Measurements from ENCODE around the gene INKA1.

The INKA1 gene

DNA sequence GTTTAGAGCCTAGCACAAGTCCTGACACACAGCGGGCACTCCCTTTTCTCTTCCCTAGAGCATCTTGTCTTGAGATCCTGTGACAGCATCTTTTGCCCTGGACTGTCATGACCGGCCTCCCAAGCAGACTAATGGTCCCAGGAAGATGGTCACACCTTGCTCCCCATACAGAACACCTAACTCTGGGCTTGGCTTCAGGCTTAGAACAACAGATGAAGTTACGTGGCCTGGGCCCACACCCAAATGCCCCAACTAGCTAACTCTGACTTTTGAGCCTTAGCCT, 15.9 kb upstream of the INKA1 start:
- DNase-seq = no peak

DNA sequence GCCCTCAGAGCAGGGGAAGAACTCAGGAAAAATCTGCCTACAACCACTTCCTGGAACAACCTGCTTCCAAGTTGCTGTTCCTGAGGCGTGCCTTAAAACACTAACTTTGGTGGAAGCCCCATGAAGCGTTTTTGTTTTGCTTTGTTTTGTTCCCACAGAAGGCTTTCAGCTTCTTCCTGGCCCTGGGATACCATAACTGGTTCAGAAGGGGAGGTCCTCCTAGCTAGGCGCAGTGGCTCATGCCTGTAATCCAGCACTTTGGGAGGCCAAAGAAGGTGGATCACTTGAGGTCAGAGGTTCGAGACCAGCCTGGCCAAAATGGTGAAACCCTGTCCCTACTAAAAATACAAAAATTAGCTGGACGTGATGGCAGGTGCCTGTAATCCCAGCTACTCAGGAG, 15.5 kb upstream of the INKA1 start:
- DNase-seq = no peak

GRCh38 chr3:49788056-49788455, 15.0 kb upstream of the INKA1 start:
- DNase-seq = no peak

GRCh38 chr3:49790626-49791411, 12.2 kb upstream of the INKA1 start:
- DNase-seq = no peak

DNA sequence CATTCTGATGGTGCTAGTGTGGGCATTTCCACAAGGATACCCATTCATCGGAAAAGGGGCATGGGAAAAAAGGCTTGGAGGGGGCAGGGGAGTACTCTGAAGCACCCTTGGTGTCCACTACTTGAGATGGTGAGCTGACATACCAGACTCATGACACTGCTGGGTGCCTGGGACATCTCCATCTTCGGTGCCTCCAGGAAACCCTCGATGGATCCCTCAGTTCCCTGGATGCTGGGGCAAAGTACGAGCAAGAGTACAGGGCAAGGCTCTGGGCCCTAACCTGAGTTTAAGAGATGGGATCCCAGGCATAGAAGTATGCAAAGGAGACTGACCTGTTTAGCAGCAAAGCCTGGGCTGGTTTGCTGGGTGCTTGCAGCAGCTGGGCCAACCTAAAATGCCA, 11.5 kb upstream of the INKA1 start:
- DNase-seq = no peak

DNA sequence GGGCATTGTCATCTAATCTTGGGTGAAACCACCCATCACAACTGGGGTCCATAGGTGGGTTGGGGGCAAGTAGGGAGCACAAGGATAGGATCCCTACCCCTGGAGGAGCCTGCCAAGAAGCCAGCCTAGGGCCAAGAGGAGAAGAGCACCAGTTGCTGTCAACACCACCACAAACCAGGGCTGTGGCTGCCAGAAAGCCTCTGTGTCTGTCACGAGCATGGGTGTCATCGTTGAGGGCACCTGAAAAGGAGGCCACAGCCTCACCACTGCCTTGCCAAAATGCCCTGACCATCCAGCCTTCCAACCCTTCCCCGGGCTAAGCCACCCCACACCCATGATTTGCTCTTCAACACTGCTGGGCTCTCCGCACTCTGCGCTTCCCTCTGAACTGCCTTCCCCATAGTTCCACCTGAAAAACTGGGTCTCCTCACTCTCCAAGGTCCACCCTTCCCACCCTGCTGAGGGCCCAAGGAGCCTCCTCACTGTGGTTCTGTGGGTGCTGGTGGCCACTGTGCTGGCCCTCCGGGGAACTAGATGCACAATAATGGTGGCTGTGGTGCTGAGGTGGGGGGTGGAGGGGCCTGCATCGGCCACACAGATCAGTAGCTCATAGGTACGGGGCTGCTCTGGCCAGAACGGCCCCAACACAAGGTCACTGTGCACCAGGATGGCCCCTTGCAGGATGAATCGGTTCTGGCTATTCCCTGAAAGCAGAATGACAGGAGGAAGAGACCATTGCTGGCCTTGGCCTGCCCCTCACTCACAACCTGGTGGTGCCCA, 10.5 kb upstream of the INKA1 start:
- DNase-seq = no peak

GRCh38 chr3:49793486-49794085, 9.5 kb upstream of the INKA1 start:
- no peak for DNase-seq

DNA sequence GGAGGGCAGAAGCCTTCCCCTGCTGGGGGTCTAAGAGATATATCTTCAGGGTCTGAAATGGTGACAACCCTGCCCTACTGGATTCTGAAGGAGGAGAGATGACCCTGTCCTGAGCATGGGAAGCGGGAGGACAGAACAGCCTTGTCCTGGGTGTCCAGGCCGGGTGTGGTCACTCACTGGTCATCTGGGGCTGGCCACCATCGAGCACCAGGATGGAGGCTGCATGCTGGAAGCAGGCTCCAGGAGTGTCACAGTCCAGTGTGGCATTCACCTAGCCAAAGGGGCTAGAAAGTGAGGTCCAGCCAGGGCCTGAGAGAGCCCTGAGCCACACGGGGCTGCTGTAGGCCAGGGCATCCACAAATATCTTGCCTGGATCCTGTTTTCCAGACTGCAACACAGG, 8.6 kb upstream of the INKA1 start:
- no peak for DNase-seq

DNA sequence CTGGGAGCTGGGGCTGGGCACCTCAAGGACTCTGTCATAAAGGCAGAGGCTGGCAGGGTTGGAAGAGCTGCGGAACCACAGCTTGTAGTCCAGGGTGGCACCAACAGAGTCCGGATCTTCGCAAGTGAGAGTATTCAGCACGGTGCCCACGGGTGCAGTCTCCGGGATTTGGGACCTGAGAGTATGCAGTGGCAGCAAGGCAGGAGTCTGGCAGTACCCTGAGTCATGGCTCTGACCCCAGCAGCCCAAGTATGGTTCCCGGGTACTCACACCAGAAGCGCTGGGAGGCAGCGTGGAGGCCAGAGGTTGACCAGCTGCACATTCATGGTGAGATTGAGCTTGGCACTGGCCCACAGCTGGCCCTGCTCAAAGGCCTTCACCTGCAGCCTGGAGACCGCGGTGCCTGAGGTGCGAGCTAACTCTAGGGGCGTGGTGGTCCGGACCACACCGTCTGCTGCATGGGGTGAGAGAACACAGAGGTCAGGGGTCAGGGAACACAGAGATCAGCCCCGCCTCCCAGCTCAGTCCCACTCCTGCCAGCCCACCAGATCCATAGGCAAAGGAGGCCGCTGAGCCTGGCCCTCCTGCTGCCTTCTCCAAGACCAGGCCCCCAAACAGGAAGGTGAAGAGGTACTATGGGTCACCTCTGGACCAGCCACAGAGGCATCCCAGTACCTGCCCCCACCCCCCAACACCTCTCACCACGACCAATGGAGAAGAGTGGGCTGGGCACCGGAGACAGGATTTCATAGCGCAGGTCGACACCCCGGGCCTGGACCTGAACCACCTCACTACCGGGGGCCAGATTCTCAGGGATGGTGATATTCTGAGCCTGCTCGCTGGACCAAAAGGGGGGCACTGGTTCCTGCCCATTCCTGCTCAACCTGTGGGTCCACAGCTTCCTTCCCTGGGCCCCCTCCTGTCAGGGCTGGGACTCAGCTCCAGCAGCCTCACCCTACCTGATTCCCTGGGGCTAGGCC, 7.8 kb upstream of the INKA1 start:
- no peak for DNase-seq

- no peak for DNase-seq
These were observed 4.0 kb upstream of the INKA1 start for GRCh38 chr3:49799105-49799504.

- no peak for DNase-seq
These were observed 3.3 kb upstream of the INKA1 start, which contains the start of gene CDHR4 for GRCh38 chr3:49799761-49800160. Gene CDHR4, minus strand, starts transcription at chr3:49799873. Its CDS starts 61 bp downstream, at chr3:49799812.

DNA sequence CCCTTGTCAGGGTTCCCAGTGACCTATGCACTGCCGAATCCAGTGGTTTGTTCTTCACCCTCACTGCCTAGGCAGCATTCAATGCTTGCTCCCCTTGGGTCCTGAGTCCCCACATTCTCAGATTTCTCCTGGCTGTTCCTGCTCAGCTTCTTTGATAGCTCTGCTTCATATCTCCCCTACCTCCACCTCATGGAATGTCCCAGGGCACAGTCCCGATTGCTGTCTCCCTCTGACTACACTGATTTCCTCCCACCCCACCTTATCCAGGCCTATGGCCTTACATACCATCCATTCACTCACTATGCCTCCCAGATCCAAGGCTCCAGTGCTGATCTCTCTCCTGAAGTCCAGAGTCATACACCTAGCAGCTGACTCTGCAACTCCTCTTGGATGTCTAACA, 1.9 kb upstream of the INKA1 start:
- DNase-seq = no peak

DNA sequence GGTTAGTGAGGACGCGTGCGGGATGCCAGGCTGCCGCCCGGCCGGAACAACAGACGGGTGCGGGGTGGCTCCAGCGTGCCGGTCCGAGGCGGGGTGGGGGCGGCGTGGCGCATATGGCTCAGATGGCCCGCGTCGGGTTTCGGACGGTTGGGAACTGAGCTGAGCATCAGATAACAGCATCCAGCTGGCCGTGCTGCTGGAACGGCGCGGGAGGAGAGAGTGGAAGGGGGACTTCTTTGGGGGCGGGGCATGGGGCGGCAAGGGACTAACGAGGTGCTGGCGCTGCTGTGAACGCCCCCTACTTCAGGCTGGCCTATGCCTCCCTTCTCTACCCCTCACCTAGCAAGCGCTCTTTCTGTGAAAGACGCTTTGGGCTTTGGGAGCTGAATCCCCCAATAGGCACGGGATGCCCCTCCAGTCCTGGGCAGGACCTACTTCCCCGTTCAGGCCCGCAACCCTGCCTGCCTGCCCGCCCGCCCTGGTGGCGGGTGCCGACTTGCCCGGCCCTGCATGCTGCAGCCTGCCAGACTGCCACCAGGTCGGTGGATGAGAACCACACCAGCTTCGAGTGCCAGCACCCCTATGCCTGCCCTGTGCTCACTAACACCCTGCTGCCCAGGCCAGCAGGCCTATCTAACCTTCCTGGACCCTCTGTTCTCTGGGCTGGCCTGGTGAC, 542 bp downstream of the INKA1 start:
- DNase-seq = no peak

- no peak for DNase-seq
These were observed 1.3 kb downstream of the INKA1 start for GRCh38 chr3:49804141-49805041.

GRCh38 chr3:49805367-49805782, 2.3 kb downstream of the INKA1 start:
- no peak for DNase-seq

- DNase-seq = no peak
These were observed 3.0 kb downstream of the INKA1 start for GRCh38 chr3:49805897-49806701.

- DNase-seq = no peak
These were observed 3.8 kb downstream of the INKA1 start for GRCh38 chr3:49806850-49807249.

DNA sequence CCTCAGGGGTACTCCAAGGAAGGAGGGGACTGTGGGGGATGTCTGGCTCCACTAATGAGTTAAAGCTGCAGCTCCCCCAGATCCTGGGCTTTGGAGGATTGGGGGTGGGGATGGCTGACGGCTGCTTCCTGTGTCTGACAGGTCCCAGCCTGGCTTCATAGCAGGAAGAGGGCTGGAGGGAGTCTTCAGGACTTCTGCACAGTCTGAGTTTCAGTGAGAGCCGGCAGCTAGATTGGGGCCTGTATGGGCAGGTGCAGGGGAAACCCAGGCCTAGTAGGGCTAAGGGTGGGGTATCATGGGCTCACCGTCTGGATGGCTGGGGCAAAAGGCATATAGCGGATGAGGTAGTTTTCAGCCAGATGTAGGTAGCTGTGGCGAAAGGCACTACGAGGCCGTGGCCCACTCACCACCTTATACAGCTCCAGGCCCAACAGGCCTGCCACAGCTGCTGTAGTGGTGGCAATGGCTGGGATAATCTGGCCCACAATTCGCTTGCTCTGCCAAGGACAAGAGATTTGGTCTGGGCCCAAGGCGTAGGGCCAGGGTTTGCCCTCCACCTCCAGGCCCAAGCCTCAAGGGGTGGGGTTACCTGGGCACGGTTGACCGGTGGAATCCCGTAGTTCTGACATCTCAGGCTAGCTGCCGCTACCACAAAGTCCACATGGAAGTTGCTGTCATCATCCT, 4.5 kb downstream of the INKA1 start:
- DNase-seq = no peak

- no peak for DNase-seq
These were observed 9.9 kb downstream of the INKA1 start for GRCh38 chr3:49812916-49813496.
